GM12878 (cell line): Measurements from ENCODE around the gene DNAH17. TPM values are rescaled to one million over a fixed set of nuclear protein-coding genes. Genes with fewer than 3 reads are reported as not detected.

ENCODE experiments used
- ATAC-seq: fragments of 200-7000 bp; cut with Tn5 transposase; 3 replicates; pipeline ENCODE4 v1.9.1; 2020; ENCODE audit warnings: mild to moderate bottlenecking, moderate library complexity
- BruUV-seq: library from RNA; stranded (reverse); fragments of 400-500 nt; replicated peaks from 2 replicates; lab custom pipeline; 2021; lab: Mats Ljungman, UMichigan
- CTCF ChIA-PET: fragments of 300-600 bp; sonication (Branson Sonifier 250); formaldehyde crosslinking; extraction: SDS; loops from one replicate; lab custom pipeline; 2021; ENCODE audit warnings: inconsistent platforms; lab: Yijun Ruan, JAX
- POLR2A ChIA-PET: fragments of 350-600 bp; formaldehyde crosslinking; extraction: SDS; loops from one replicate; lab custom pipeline; 2021; ENCODE audit warnings: inconsistent platforms; lab: Charles Lee
- RAD21 ChIA-PET: fragments of 300-600 bp; sonication (Branson Sonifier 250); formaldehyde crosslinking; loops from one replicate; lab custom pipeline; 2023; ENCODE audit warnings: antibody characterized with exemption; ENCODE audit not compliant: unreplicated experiment; lab: Charles Lee
- SMC1A ChIA-PET: fragments of 300-600 bp; sonication (Branson Sonifier 250); formaldehyde crosslinking; loops from one replicate; lab custom pipeline; 2023; ENCODE audit not compliant: unreplicated experiment, uncharacterized antibody; lab: Charles Lee
- DNase-seq: peaks from one replicate; pipeline ENCODE4 v3.0.0-alpha.2; 2011; ENCODE audit warnings: low read depth, low spot score
- FAIRE-seq: peaks from 3 replicates; lab custom pipeline; 2011; peaks lifted over from hg19 to GRCh38; lab: Jason Lieb, UNC
- H2AFZ ChIP-seq: 2 replicates; pipeline ENCODE4 v1.6.0; 2011; ENCODE audit warnings: low read depth, low read length, control low read depth; ENCODE audit not compliant: control insufficient read depth
- H3K27ac ChIP-seq: 2 replicates; pipeline ENCODE4 v1.5.1; 2011; ENCODE audit warnings: control low read depth; ENCODE audit not compliant: control insufficient read depth, insufficient read depth
- H3K27me3 ChIP-seq, 2 experiments: replicated peaks in 1 of 2; 2 replicates each; pipeline versions ENCODE4 v1.6.0 to v1.6.1; 2011; ENCODE audit warnings: low read length in 1 of 2; ENCODE audit not compliant: control insufficient read depth in 2 of 2, insufficient read depth in 2 of 2
- H3K36me3 ChIP-seq, 2 experiments: 2 replicates each; pipeline ENCODE4 v1.5.1; 2011; ENCODE audit warnings: low read length in 1 of 2; ENCODE audit not compliant: control insufficient read depth in 2 of 2, insufficient read depth in 2 of 2
- H3K4me1 ChIP-seq: 2 replicates; pipeline ENCODE4 v1.6.1; 2011; ENCODE audit warnings: mild to moderate bottlenecking, low read length, moderate library complexity, mixed read lengths; ENCODE audit not compliant: control insufficient read depth, insufficient read depth
- H3K4me2 ChIP-seq: 2 replicates; pipeline ENCODE4 v1.6.0; 2011; ENCODE audit warnings: control low read depth; ENCODE audit not compliant: control insufficient read depth, insufficient read depth
- H3K4me3 ChIP-seq: fragments of 200-600 bp; sonication (generic); 2 replicates; pipeline ENCODE4 v1.5.1; 2016
- H3K79me2 ChIP-seq: 2 replicates; pipeline ENCODE4 v1.6.0; 2011; ENCODE audit warnings: low read length; ENCODE audit not compliant: control insufficient read depth, insufficient read depth
- H3K9ac ChIP-seq: 2 replicates; pipeline ENCODE4 v1.8.0; 2011; ENCODE audit warnings: low read length, control low read depth, mixed read lengths; ENCODE audit not compliant: control insufficient read depth, insufficient read depth
- H3K9me3 ChIP-seq: replicated peaks from 3 replicates; pipeline ENCODE4 v1.5.1; 2011; ENCODE audit warnings: mild to moderate bottlenecking, low read length; ENCODE audit not compliant: control insufficient read depth, insufficient read depth
- H4K20me1 ChIP-seq: 2 replicates; pipeline ENCODE4 v1.6.0; 2011; ENCODE audit not compliant: control insufficient read depth, insufficient read depth
- ATF3 ChIP-seq: IDR thresholded peaks from 2 replicates; pipeline ENCODE4 v1.6.1; 2011; ENCODE audit warnings: low read depth, mild to moderate bottlenecking, low read length, moderate library complexity, borderline replicate concordance; ENCODE audit errors: extremely low read depth
- CHD1 ChIP-seq: IDR thresholded peaks from 2 replicates; pipeline ENCODE4 v1.6.1; 2012; ENCODE audit warnings: low read depth, low read length, improper control_type of control experiment
- CREM ChIP-seq: IDR thresholded peaks from 2 replicates; pipeline ENCODE4 v1.6.1; 2014; ENCODE audit warnings: antibody characterized with exemption, low read depth
- NR2C1 ChIP-seq: fragments of 450-650 bp; IDR thresholded peaks from 2 replicates; pipeline ENCODE4 v1.6.1; 2017; ENCODE audit warnings: antibody characterized with exemption, mild to moderate bottlenecking, moderate library complexity
- NRF1 ChIP-seq: conservative IDR thresholded peaks from 2 replicates; pipeline ENCODE4 v1.6.1; 2011; ENCODE audit warnings: mild to moderate bottlenecking, low read depth, low read length, improper control_type of control experiment
- POLR2AphosphoS2 ChIP-seq: IDR thresholded peaks from 2 replicates; pipeline ENCODE4 v1.6.1; 2011; ENCODE audit warnings: low read depth, mild to moderate bottlenecking, low read length, improper control_type of control experiment, moderate library complexity
- POLR2AphosphoS5 ChIP-seq: IDR thresholded peaks from 2 replicates; pipeline ENCODE4 v1.6.1; 2011; ENCODE audit warnings: mild to moderate bottlenecking, low read length, inconsistent platforms
- RAD21 ChIP-seq: IDR thresholded peaks from 2 replicates; pipeline ENCODE4 v1.6.1; 2011; ENCODE audit warnings: mild to moderate bottlenecking, low read depth, low read length, moderate library complexity; ENCODE audit not compliant: insufficient read depth
- STAT3 ChIP-seq: IDR thresholded peaks from 2 replicates; pipeline ENCODE4 v1.6.1; 2011; ENCODE audit warnings: low read depth, low read length, improper control_type of control experiment
- TCF3 ChIP-seq: IDR thresholded peaks from 2 replicates; pipeline ENCODE4 v1.6.1; 2012; ENCODE audit warnings: low read depth, mild to moderate bottlenecking, low read length, borderline replicate concordance; ENCODE audit not compliant: insufficient read depth
- YBX1 ChIP-seq: fragments of 450-650 bp; IDR thresholded peaks from 2 replicates; pipeline ENCODE4 v1.6.1; 2016; ENCODE audit warnings: antibody characterized with exemption
- ZBTB33 ChIP-seq: fragments of 450-650 bp; IDR thresholded peaks from 2 replicates; pipeline ENCODE4 v1.6.1; 2017; ENCODE audit warnings: mild to moderate bottlenecking
- WGBS: methylation state at CpG from one replicate; pipeline ENCODE4 v1.1.6; 2016; ENCODE audit warnings: low lambda C conversion rate; ENCODE audit not compliant: insufficient replicate concordance, insufficient coverage; ENCODE audit errors: missing lambda C conversion rate; 5-methylcytosine and 5-hydroxymethylcytosine counted together
- in situ Hi-C: fragments of 300-500 bp; cut with MboI; formaldehyde crosslinking; loops from 9 replicates; pipeline ENCODE4 v1.14.3; 2018; ENCODE audit warnings: mixed read lengths
- intact Hi-C: fragments of 100-400 bp; cut with micrococcal nuclease; formaldehyde crosslinking; loops from one replicate; pipeline ENCODE4 v1.14.2; 2022; ENCODE audit not compliant: unreplicated experiment
- polyA plus RNA-seq, 11 experiments: library from polyadenylated mRNA; depleted of rRNA in 4 of 11; unstranded in 6 of 11; stranded (reverse) in 5 of 11; fragments of >200 nt; fragmentation: Nextera tagmentation in 4 of 11; fragmentation: Illumina TruSeq in 1 of 11; extraction: Ambion mirVana in 4 of 11; extraction: Trizol in 1 of 11; gene quantifications; 1 replicate in 1 of 11; 2 replicates in 10 of 11; pipeline versions ENCODE4 v1.2.1 to v1.2.3, GENCODE V29; 2011 to 2016; ENCODE audit warnings: inconsistent platforms in 2 of 11, missing spikeins in 2 of 11, low read depth in 1 of 11
- total RNA-seq, 4 experiments: library from RNA; depleted of rRNA in 3 of 4; stranded (reverse); fragments of >200 nt in 3 of 4; fragmentation: Illumina TruSeq in 1 of 4; extraction: Trizol in 1 of 4; gene quantifications; 2 replicates each; pipeline versions ENCODE4 v1.2.1 to v1.2.3, GENCODE V29; 2013 to 2021

DNAH17 gene
- total and polyA plus RNA-seq, 10 of the 15 experiments (the other 5 are each of a cell fraction or from before 2014, with no cell fraction given) = 0.16 to 2.9 (median 0.56) TPM

GRCh38 chr17:78435330-78436005 is 141.7 kb downstream of the DNAH17 start (continued):
- TF ChIP-seq RAD21 = no peak
- no peak for TF ChIP-seq POLR2AphosphoS2
- TF ChIP-seq CHD1 = no peak
- TF ChIP-seq, all 136 proteins: peak for 0

- intact Hi-C loops (no loop called here), in situ Hi-C loops (no loop called here)
- no peak overlapping the region for H3K9ac ChIP-seq
- BruUV-seq = no TSS peak
- FAIRE-seq = no peak
- DNase-seq = no peak
- ChIA-PET SMC1A (no interaction called here), RAD21 (interaction anchor here (0.7 kb wide), 1 partner anchor 149 kb away, joined by 3 read pairs; no protein-coding TSS in a partner anchor), CTCF (interaction anchor here (2.2 kb wide), 1 partner anchor 11 kb away, joined by 6 read pairs; no protein-coding TSS in a partner anchor), POLR2A (interaction anchor here (0.6 kb wide), 1 partner anchor 1678 kb away, joined by 3 read pairs; no protein-coding TSS in a partner anchor)
- H3K4me3 ChIP-seq = no peak overlapping the region
- H3K36me3 ChIP-seq = no peaks in the 10 kb centered on the region; a peak in 1 of 4 replicates
- no peaks in the 10 kb centered on the region for H4K20me1 ChIP-seq
- no peak overlapping the region for H3K27ac ChIP-seq
- H3K27me3 ChIP-seq = no peaks in the 10 kb centered on the region
- no peaks in the 10 kb centered on the region for H3K4me1 ChIP-seq
- ATAC-seq = no peak
- 31% methylated on average over 18 of the region's 18 CpGs for WGBS
- no peak for TF ChIP-seq NRF1
- no peak for TF ChIP-seq NR2C1
- TF ChIP-seq YBX1 = no peak
- no peak for TF ChIP-seq CREM
- TF ChIP-seq STAT3 = no peak
- TF ChIP-seq ZBTB33 = no peak
- TF ChIP-seq POLR2AphosphoS5 = no peak
- no peak for TF ChIP-seq TCF3
- TF ChIP-seq ATF3 = no peak
- no peak for TF ChIP-seq RAD21
- H2AFZ ChIP-seq = no peak overlapping the region
- no peak overlapping the region for H3K4me2 ChIP-seq
- no peaks in the 10 kb centered on the region for H3K9me3 ChIP-seq
- no peaks in the 10 kb centered on the region for H3K79me2 ChIP-seq
These were observed 142.5 kb downstream of the DNAH17 start for GRCh38 chr17:78434455-78435329.
